Parathyroid adenoma (tissue), 2 donors: ENCODE results near the gene SCAI.

Source experiments
- H2AFZ ChIP-seq: fragments of 300-600 bp; sonication (generic); one replicate; pipeline ENCODE4 v1.7.0; 2017; ENCODE audit warnings: antibody characterized with exemption, mild to moderate bottlenecking
- H3K27ac ChIP-seq: fragments of 300-600 bp; sonication (generic); one replicate; pipeline ENCODE4 v1.7.0; 2017
- H3K27me3 ChIP-seq: fragments of 300-600 bp; sonication (generic); one replicate; pipeline ENCODE4 v1.7.0; 2017; ENCODE audit warnings: low read length; ENCODE audit not compliant: control insufficient read depth, insufficient read depth
- H3K36me3 ChIP-seq: fragments of 300-600 bp; sonication (generic); one replicate; pipeline ENCODE4 v1.7.0; 2017; ENCODE audit warnings: low read length; ENCODE audit not compliant: control insufficient read depth, insufficient read depth
- H3K4me1 ChIP-seq: fragments of 300-600 bp; sonication (generic); one replicate; pipeline ENCODE4 v1.7.0; 2017; ENCODE audit warnings: control low read depth
- H3K4me2 ChIP-seq: fragments of 300-600 bp; sonication (generic); one replicate; pipeline ENCODE4 v1.7.0; 2017; ENCODE audit warnings: low read length
- H3K4me3 ChIP-seq: fragments of 300-600 bp; sonication (generic); one replicate; pipeline ENCODE4 v1.7.0; 2017; ENCODE audit warnings: low read depth, low read length
- H3K79me2 ChIP-seq: fragments of 300-600 bp; sonication (generic); one replicate; pipeline ENCODE4 v1.7.0; 2017; ENCODE audit warnings: control low read depth
- H3K9ac ChIP-seq: fragments of 300-600 bp; sonication (generic); one replicate; pipeline ENCODE4 v1.7.0; 2017; ENCODE audit warnings: mild to moderate bottlenecking
- H3K9me3 ChIP-seq: fragments of 300-600 bp; sonication (generic); one replicate; pipeline ENCODE4 v1.7.0; 2017; ENCODE audit warnings: low read length; ENCODE audit not compliant: control insufficient read depth
- TF ChIP-seq, protein P1 (sequence below): fragments of 300-600 bp; sonication (generic); IDR thresholded peaks from one replicate; pipeline ENCODE4 v1.7.0; 2017; ENCODE audit warnings: antibody characterized with exemption, mild to moderate bottlenecking
- donor health status: primary hyperparathyroidism.

The SCAI gene

DNA sequence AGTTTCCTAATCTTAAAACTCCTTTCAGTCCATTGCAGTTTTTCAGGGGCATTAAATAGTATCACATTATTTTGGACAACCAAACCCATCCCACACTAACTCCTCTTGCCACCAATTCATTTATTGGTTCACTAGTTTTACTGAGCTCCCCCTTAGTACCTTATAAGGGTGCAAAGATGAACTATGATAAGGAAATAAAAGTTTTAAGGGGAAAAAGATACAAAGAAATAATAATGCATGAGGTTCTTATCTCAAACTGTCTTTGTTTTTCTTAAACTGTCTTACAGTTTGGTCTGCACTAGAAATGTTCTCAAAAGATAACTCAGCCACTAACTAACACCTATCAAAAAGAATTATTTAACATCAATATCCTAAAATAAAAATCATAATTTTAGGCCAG lies 8.4 kb downstream of the SCAI start:
- Histone ChIP-seq H3K4me3 (no peak overlapping the region), H3K4me2 (no peak overlapping the region), H3K27me3 (no peaks in the 10 kb centered on the region), H3K27ac (no peak overlapping the region), H3K4me1 (no peaks in the 10 kb centered on the region), H2AFZ (no peak overlapping the region), H3K36me3 (no peaks in the 10 kb centered on the region), H3K9ac (no peak overlapping the region), H3K9me3 (no peaks in the 10 kb centered on the region), H3K79me2 (no peaks in the 10 kb centered on the region)
- TF ChIP-seq, protein P1, sequence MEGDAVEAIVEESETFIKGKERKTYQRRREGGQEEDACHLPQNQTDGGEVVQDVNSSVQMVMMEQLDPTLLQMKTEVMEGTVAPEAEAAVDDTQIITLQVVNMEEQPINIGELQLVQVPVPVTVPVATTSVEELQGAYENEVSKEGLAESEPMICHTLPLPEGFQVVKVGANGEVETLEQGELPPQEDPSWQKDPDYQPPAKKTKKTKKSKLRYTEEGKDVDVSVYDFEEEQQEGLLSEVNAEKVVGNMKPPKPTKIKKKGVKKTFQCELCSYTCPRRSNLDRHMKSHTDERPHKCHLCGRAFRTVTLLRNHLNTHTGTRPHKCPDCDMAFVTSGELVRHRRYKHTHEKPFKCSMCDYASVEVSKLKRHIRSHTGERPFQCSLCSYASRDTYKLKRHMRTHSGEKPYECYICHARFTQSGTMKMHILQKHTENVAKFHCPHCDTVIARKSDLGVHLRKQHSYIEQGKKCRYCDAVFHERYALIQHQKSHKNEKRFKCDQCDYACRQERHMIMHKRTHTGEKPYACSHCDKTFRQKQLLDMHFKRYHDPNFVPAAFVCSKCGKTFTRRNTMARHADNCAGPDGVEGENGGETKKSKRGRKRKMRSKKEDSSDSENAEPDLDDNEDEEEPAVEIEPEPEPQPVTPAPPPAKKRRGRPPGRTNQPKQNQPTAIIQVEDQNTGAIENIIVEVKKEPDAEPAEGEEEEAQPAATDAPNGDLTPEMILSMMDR = no peak

GRCh38 chr9:125133403-125134329 lies 9.7 kb downstream of the SCAI start:
- H3K36me3 ChIP-seq = no peaks in the 10 kb centered on the region
- H3K79me2 ChIP-seq = no peaks in the 10 kb centered on the region
- no peak overlapping the region for H3K4me3 ChIP-seq
- H2AFZ ChIP-seq = no peak overlapping the region
- no peaks in the 10 kb centered on the region for H3K27me3 ChIP-seq
- H3K4me1 ChIP-seq = no peaks in the 10 kb centered on the region
- no peak overlapping the region for H3K4me2 ChIP-seq
- H3K27ac ChIP-seq = no peak overlapping the region
- H3K9me3 ChIP-seq = no peaks in the 10 kb centered on the region
- TF ChIP-seq, protein P1 = no peak
- H3K9ac ChIP-seq = no peak overlapping the region

GRCh38 chr9:125131778-125132177 lies 11.6 kb downstream of the SCAI start:
- H3K9ac ChIP-seq = no peak overlapping the region
- H2AFZ ChIP-seq = no peak overlapping the region
- no peaks in the 10 kb centered on the region for H3K9me3 ChIP-seq
- no peaks in the 10 kb centered on the region for H3K27me3 ChIP-seq
- no peak overlapping the region for H3K4me2 ChIP-seq
- H3K79me2 ChIP-seq = no peaks in the 10 kb centered on the region
- no peaks in the 10 kb centered on the region for H3K4me1 ChIP-seq
- TF ChIP-seq, protein P1 = no peak
- H3K36me3 ChIP-seq = no peaks in the 10 kb centered on the region
- H3K27ac ChIP-seq = no peak overlapping the region
- no peak overlapping the region for H3K4me3 ChIP-seq

- no peaks in the 10 kb centered on the region for H3K79me2 ChIP-seq
- H3K27ac ChIP-seq = no peak overlapping the region
- no peak overlapping the region for H3K4me2 ChIP-seq
- no peak overlapping the region for H3K4me3 ChIP-seq
- H3K9me3 ChIP-seq = no peaks in the 10 kb centered on the region
- H2AFZ ChIP-seq = no peak overlapping the region
- H3K36me3 ChIP-seq = no peaks in the 10 kb centered on the region
- TF ChIP-seq, protein P1 = no peak
- no peaks in the 10 kb centered on the region for H3K27me3 ChIP-seq
- H3K4me1 ChIP-seq = no peaks in the 10 kb centered on the region
- H3K9ac ChIP-seq = no peak overlapping the region
Measured at GRCh38 chr9:125126019-125126746, 17.1 kb downstream of the SCAI start.
